Measurements from ENCODE around the gene BLOC1S3.

The BLOC1S3 gene

GRCh38 chr19:45146741-45147205, 31.8 kb upstream of the BLOC1S3 start:
- no peak for FAIRE-seq

- FAIRE-seq, result no peak
Measured at GRCh38 chr19:45147835-45148676, 30.5 kb upstream of the BLOC1S3 start.

- no peak for FAIRE-seq
Measured at GRCh38 chr19:45149129-45149528, 29.5 kb upstream of the BLOC1S3 start.

GRCh38 chr19:45150180-45150579, 28.4 kb upstream of the BLOC1S3 start:
- FAIRE-seq, result no peak

GRCh38 chr19:45150751-45151281, 27.8 kb upstream of the BLOC1S3 start:
- FAIRE-seq, result no peak

- FAIRE-seq, result no peak
Measured at GRCh38 chr19:45151320-45151719, 27.3 kb upstream of the BLOC1S3 start.

- FAIRE-seq, result no peak
Measured at GRCh38 chr19:45151821-45152503, 26.6 kb upstream of the BLOC1S3 start.

- FAIRE-seq, result no peak
Measured at GRCh38 chr19:45152504-45153338, 25.9 kb upstream of the BLOC1S3 start.

GRCh38 chr19:45153339-45154063, 25.1 kb upstream of the BLOC1S3 start:
- FAIRE-seq, result no peak

- FAIRE-seq, result no peak
Measured at GRCh38 chr19:45154064-45154827, 24.3 kb upstream of the BLOC1S3 start.

GRCh38 chr19:45156011-45156630, 22.5 kb upstream of the BLOC1S3 start:
- no peak for FAIRE-seq

GRCh38 chr19:45156751-45157150, 21.8 kb upstream of the BLOC1S3 start:
- no peak for FAIRE-seq

GRCh38 chr19:45158503-45159209, 19.9 kb upstream of the BLOC1S3 start:
- no peak for FAIRE-seq

- FAIRE-seq, result no peak
Measured at GRCh38 chr19:45159210-45159970, 19.2 kb upstream of the BLOC1S3 start.

- FAIRE-seq, result no peak
Measured at GRCh38 chr19:45159971-45160324, 18.6 kb upstream of the BLOC1S3 start.

GRCh38 chr19:45160870-45161737, 17.5 kb upstream of the BLOC1S3 start, which contains the start of gene NKPD1:
NKPD1 (minus strand) TSS chr19:45160982; CDS start chr19:45160150, 832 bp downstream.
- FAIRE-seq, result no peak

- no peak for FAIRE-seq
Measured at GRCh38 chr19:45161738-45162607, 16.6 kb upstream of the BLOC1S3 start.
